Measurements from ENCODE around the gene MT1M. TPM values are rescaled to one million over a fixed set of nuclear protein-coding genes. Genes with fewer than 3 reads are reported as not detected.

The MT1M gene
- total RNA-seq, 1 experiment from 2014 or later = 1.8 TPM

DNA sequence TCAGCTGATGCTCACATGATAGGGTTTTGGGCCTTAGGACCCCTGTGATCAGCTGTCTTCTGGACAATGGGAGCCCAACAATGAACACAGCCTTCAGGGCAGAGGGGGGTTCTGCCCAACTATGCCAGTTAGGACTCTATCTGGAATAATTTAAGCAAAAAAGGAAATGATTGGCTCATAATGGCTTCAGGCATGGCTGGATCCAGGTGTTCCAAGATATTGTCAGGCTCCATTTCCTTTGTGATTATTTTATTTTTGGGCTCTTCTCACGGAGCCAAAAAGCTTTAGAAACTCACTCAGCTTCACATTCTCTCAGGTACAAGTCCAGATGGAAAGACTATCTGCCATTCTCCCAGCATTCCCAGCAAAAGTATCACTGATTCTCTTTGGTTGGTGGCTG is 27.0 kb upstream of the MT1M start:
- CTCF ChIA-PET = no interaction called here
- POLR2A ChIA-PET = interaction anchor here (1.5 kb wide), 1 partner anchor 12 kb away, joined by 3 read pairs; no protein-coding TSS in a partner anchor
- Histone ChIP-seq H3K4me1 (ENCODE audit: control insufficient read depth, insufficient read depth, low read length) (peaks cover 38% of the 10 kb centered on the region), H3K36me3 (ENCODE audit: control insufficient read depth, insufficient read depth, low read length) (peaks cover 3% of the 10 kb centered on the region; the same call in 1 of the 2 replicates), H3K27me3 (ENCODE audit: control insufficient read depth, insufficient read depth, low read length) (no peaks in the 10 kb centered on the region), H3K9me3 (ENCODE audit: control insufficient read depth, insufficient read depth, low read depth, low read length) (no peaks in the 10 kb centered on the region), H3K4me3 (ENCODE audit: low read depth in 2 of 2, low read length in 2 of 2) (no peak overlapping the region), H3K27ac (ENCODE audit: low read length) (peak overlapping the region; percentile 95)
- no TSS peak for BruUV-seq (replicated peaks)
- TF ChIP-seq, protein P1, sequence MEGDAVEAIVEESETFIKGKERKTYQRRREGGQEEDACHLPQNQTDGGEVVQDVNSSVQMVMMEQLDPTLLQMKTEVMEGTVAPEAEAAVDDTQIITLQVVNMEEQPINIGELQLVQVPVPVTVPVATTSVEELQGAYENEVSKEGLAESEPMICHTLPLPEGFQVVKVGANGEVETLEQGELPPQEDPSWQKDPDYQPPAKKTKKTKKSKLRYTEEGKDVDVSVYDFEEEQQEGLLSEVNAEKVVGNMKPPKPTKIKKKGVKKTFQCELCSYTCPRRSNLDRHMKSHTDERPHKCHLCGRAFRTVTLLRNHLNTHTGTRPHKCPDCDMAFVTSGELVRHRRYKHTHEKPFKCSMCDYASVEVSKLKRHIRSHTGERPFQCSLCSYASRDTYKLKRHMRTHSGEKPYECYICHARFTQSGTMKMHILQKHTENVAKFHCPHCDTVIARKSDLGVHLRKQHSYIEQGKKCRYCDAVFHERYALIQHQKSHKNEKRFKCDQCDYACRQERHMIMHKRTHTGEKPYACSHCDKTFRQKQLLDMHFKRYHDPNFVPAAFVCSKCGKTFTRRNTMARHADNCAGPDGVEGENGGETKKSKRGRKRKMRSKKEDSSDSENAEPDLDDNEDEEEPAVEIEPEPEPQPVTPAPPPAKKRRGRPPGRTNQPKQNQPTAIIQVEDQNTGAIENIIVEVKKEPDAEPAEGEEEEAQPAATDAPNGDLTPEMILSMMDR (IDR thresholded peaks at IDR 0.05) = no peak
- TF ChIP-seq POLR2AphosphoS5 (IDR thresholded peaks at IDR 0.05; ENCODE audit: low read depth, low read length) (no peak), TCF7L2 (IDR thresholded peaks at IDR 0.05; ENCODE audit: low read depth, low read length) (no peak), SIN3A (IDR thresholded peaks at IDR 0.05; ENCODE audit: borderline replicate concordance, insufficient read depth, low read depth, low read length) (no peak)
- TF ChIP-seq, protein P2, sequence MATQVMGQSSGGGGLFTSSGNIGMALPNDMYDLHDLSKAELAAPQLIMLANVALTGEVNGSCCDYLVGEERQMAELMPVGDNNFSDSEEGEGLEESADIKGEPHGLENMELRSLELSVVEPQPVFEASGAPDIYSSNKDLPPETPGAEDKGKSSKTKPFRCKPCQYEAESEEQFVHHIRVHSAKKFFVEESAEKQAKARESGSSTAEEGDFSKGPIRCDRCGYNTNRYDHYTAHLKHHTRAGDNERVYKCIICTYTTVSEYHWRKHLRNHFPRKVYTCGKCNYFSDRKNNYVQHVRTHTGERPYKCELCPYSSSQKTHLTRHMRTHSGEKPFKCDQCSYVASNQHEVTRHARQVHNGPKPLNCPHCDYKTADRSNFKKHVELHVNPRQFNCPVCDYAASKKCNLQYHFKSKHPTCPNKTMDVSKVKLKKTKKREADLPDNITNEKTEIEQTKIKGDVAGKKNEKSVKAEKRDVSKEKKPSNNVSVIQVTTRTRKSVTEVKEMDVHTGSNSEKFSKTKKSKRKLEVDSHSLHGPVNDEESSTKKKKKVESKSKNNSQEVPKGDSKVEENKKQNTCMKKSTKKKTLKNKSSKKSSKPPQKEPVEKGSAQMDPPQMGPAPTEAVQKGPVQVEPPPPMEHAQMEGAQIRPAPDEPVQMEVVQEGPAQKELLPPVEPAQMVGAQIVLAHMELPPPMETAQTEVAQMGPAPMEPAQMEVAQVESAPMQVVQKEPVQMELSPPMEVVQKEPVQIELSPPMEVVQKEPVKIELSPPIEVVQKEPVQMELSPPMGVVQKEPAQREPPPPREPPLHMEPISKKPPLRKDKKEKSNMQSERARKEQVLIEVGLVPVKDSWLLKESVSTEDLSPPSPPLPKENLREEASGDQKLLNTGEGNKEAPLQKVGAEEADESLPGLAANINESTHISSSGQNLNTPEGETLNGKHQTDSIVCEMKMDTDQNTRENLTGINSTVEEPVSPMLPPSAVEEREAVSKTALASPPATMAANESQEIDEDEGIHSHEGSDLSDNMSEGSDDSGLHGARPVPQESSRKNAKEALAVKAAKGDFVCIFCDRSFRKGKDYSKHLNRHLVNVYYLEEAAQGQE (IDR thresholded peaks at IDR 0.05; ENCODE audit: insufficient read depth in 1 of 2, low read depth in 2 of 2, low read length in 1 of 2) = no peak
- intact Hi-C loops (cut with micrococcal nuclease; ENCODE audit: unreplicated experiment) (loop anchor here (5.0 kb wide), 1 partner anchor 97 kb away; no protein-coding TSS in a partner anchor), in situ Hi-C loops (cut with HindIII; ENCODE audit: low pct_unique_long_range_greater_than_20kb, low sequenced_read_pairs) (no loop called here)
- no peak for ATAC-seq
- no peak for DNase-seq (ENCODE audit: low read depth, low spot score)

DNA sequence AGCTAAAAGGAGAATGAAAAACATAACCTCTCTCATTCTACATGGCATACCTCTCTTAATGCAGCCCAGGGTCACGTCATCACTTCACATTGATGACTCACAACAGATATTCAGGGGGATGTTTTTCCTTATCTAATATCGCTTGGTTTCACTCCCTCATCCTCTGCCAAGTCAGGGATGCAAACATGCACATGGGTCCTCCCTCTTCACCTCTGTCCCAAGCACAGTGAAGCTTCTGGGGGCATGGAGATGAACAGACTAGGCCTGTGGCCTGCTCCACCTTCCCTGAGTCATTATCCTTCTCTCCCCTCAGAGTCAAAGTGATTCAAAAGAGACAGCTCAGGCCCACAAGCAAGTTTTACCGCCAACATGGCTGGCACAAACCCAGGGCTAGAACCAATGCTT is 26.4 kb upstream of the MT1M start:
- TF ChIP-seq, protein P1 (IDR thresholded peaks at IDR 0.05) = no peak
- no peak for TF ChIP-seq POLR2AphosphoS5 (IDR thresholded peaks at IDR 0.05; ENCODE audit: low read depth, low read length)
- no peak for TF ChIP-seq TCF7L2 (IDR thresholded peaks at IDR 0.05; ENCODE audit: low read depth, low read length)
- TF ChIP-seq, protein P2 (IDR thresholded peaks at IDR 0.05; ENCODE audit: insufficient read depth in 1 of 2, low read depth in 2 of 2, low read length in 1 of 2) = no peak
- TF ChIP-seq SIN3A (IDR thresholded peaks at IDR 0.05; ENCODE audit: borderline replicate concordance, insufficient read depth, low read depth, low read length) = no peak
- peaks cover 44% of the 10 kb centered on the region for H3K4me1 ChIP-seq (ENCODE audit: control insufficient read depth, insufficient read depth, low read length)
- POLR2A ChIA-PET = interaction anchor here (1.5 kb wide), 1 partner anchor 12 kb away, joined by 3 read pairs; no protein-coding TSS in a partner anchor
- no TSS peak for BruUV-seq (replicated peaks)
- H3K27me3 ChIP-seq (ENCODE audit: control insufficient read depth, insufficient read depth, low read length) = no peaks in the 10 kb centered on the region
- H3K4me3 ChIP-seq (ENCODE audit: low read depth in 2 of 2, low read length in 2 of 2) = no peak overlapping the region; a peak in 1 of 4 replicates
- DNase-seq (ENCODE audit: low read depth, low spot score) (no peak), ATAC-seq (no peak)
- peak overlapping the region; percentile 95 for H3K27ac ChIP-seq (ENCODE audit: low read length)
- CTCF ChIA-PET = no interaction called here
- in situ Hi-C loops (cut with HindIII; ENCODE audit: low pct_unique_long_range_greater_than_20kb, low sequenced_read_pairs) = no loop called here
- intact Hi-C loops (cut with micrococcal nuclease; ENCODE audit: unreplicated experiment) = loop anchor here (5.0 kb wide), 1 partner anchor 96 kb away; no protein-coding TSS in a partner anchor
- H3K9me3 ChIP-seq (ENCODE audit: control insufficient read depth, insufficient read depth, low read depth, low read length) = no peaks in the 10 kb centered on the region
- peaks cover 3% of the 10 kb centered on the region; the same call in 1 of the 2 replicates for H3K36me3 ChIP-seq (ENCODE audit: control insufficient read depth, insufficient read depth, low read length)

Data from Panc1 (cell line).